K562 (cell line): ENCODE results near the gene CCDC85C. TPM values are rescaled to one million over a fixed set of nuclear protein-coding genes. Genes with fewer than 3 reads are reported as not detected.

Experiments
- ATAC-seq: fragments of 200-7000 bp; cut with Tn5 transposase; 3 replicates; pipeline ENCODE4 v1.9.1; 2020; ENCODE audit warnings: moderate library complexity
- BruUV-seq: library from RNA; stranded (reverse); fragments of 400-500 nt; replicated peaks from 2 replicates; lab custom pipeline; 2021; lab: Mats Ljungman, UMichigan
- CTCF ChIA-PET: fragments of 300-600 bp; formaldehyde crosslinking; extraction: SDS; loops from one replicate; lab custom pipeline; 2021; ENCODE audit warnings: low intra/inter-chr PET ratio; lab: Yijun Ruan, JAX
- POLR2A ChIA-PET: fragments of 300-600, 350-650 bp; sonication (Branson Sonifier 250); formaldehyde crosslinking; extraction: SDS; loops from one replicate; lab custom pipeline; 2021; ENCODE audit warnings: antibody characterized with exemption, inconsistent platforms; lab: Yijun Ruan, JAX
- DNase-seq, 4 experiments: peaks; one replicate each; pipeline versions ENCODE4 v3.0.0 to v3.0.0-alpha.2; 2011 to 2018; ENCODE audit warnings: low spot score in 3 of 4, mixed read lengths in 3 of 4; ENCODE audit errors: extremely low read depth in 1 of 4
- FAIRE-seq: peaks from 2 replicates; lab custom pipeline; 2011; peaks lifted over from hg19 to GRCh38; lab: Jason Lieb, UNC
- H2AFZ ChIP-seq: 2 replicates; pipeline ENCODE4 v1.6.0; 2011; ENCODE audit warnings: low read depth, low read length, control low read depth, inconsistent platforms
- H3K27ac ChIP-seq: fragments of 200-600 bp; 3 replicates; pipeline ENCODE4 v1.8.0; 2011; ENCODE audit warnings: low read depth, mild to moderate bottlenecking, control low read depth, inconsistent platforms, low read length, moderate library complexity, mixed read lengths; ENCODE audit errors: extremely low read depth
- H3K27me3 ChIP-seq, 2 experiments: fragments of 300-600 bp in 1 of 2; 2 replicates in 1 of 2; 3 replicates in 1 of 2; pipeline versions ENCODE4 v1.6.0 to v1.8.0; 2011; ENCODE audit warnings: inconsistent platforms in 2 of 2, low read length in 2 of 2, mild to moderate bottlenecking in 1 of 2, mixed read lengths in 1 of 2, moderate library complexity in 1 of 2; ENCODE audit not compliant: control insufficient read depth in 2 of 2, insufficient read depth in 2 of 2
- H3K36me3 ChIP-seq: fragments of 300-600 bp; 3 replicates; pipeline ENCODE4 v1.8.0; 2011; ENCODE audit warnings: mild to moderate bottlenecking, low read length, inconsistent platforms; ENCODE audit not compliant: control insufficient read depth, insufficient read depth
- H3K4me1 ChIP-seq, 2 experiments: fragments of 200-600 bp in 1 of 2; replicated peaks in 1 of 2; 2 replicates in 1 of 2; 3 replicates in 1 of 2; pipeline versions ENCODE4 v1.5.1 to v1.8.0; 2011; ENCODE audit warnings: inconsistent platforms in 2 of 2, low read length in 2 of 2, mild to moderate bottlenecking in 1 of 2, mixed read lengths in 1 of 2, moderate library complexity in 1 of 2; ENCODE audit not compliant: control insufficient read depth in 2 of 2, insufficient read depth in 2 of 2
- H3K4me2 ChIP-seq: 2 replicates; pipeline ENCODE4 v1.6.1; 2011; ENCODE audit warnings: low read length, control low read depth, inconsistent platforms, mixed read lengths; ENCODE audit not compliant: insufficient read depth
- H3K4me3 ChIP-seq: fragments of 200-600 bp; sonication (generic), shearing (Covaris generic); 2 replicates; pipeline ENCODE4 v1.5.1; 2016; ENCODE audit warnings: control low read depth, inconsistent platforms
- H3K79me2 ChIP-seq: fragments of 200-600 bp; 3 replicates; pipeline ENCODE4 v1.8.0; 2011; ENCODE audit warnings: low read length, inconsistent platforms; ENCODE audit not compliant: control insufficient read depth, insufficient read depth
- H3K9ac ChIP-seq, 2 experiments: 2 replicates each; pipeline versions ENCODE4 v1.6.0 to v1.6.1; 2011; ENCODE audit warnings: low read depth in 2 of 2, low read length in 2 of 2, control low read depth in 1 of 2, inconsistent platforms in 1 of 2, mild to moderate bottlenecking in 1 of 2, mixed read lengths in 1 of 2; ENCODE audit not compliant: insufficient read depth in 1 of 2
- H3K9me1 ChIP-seq: one replicate; pipeline ENCODE4 v1.6.0; 2011; ENCODE audit warnings: inconsistent platforms, mild to moderate bottlenecking, low read length, moderate library complexity; ENCODE audit not compliant: control insufficient read depth, insufficient read depth
- H3K9me3 ChIP-seq: replicated peaks from 2 replicates; pipeline ENCODE4 v1.5.1; 2011; ENCODE audit warnings: low read depth, low read length, inconsistent platforms; ENCODE audit not compliant: control insufficient read depth, insufficient read depth
- H4K20me1 ChIP-seq: replicated peaks from 2 replicates; pipeline ENCODE4 v1.6.1; 2011; ENCODE audit warnings: low read length, inconsistent platforms, mixed read lengths; ENCODE audit not compliant: control insufficient read depth, insufficient read depth
- KDM4B ChIP-seq, 2 experiments: fragments of 450-650 bp in 1 of 2; sonication (generic) in 1 of 2; IDR thresholded peaks; 2 replicates each; pipeline ENCODE4 v1.6.1; 2016 to 2017; ENCODE audit warnings: borderline replicate concordance in 2 of 2, antibody characterized with exemption in 1 of 2, low read depth in 1 of 2, mild to moderate bottlenecking in 1 of 2
- NCOA4 ChIP-seq: fragments of 450-650 bp; IDR thresholded peaks from 2 replicates; pipeline ENCODE4 v1.6.1; 2018; ENCODE audit warnings: mild to moderate bottlenecking; ENCODE audit not compliant: partially characterized antibody
- RB1 ChIP-seq: fragments of 450-650 bp; IDR thresholded peaks from 2 replicates; pipeline ENCODE4 v1.6.1; 2017; ENCODE audit warnings: low read depth, mild to moderate bottlenecking
- RBM15 ChIP-seq: fragments of 200-400 bp; formaldehyde crosslinking; IDR thresholded peaks from 2 replicates; pipeline ENCODE4 v1.6.1; 2018; ENCODE audit warnings: mild to moderate bottlenecking, low read length, moderate library complexity; ENCODE audit not compliant: insufficient read depth
- SIN3A ChIP-seq, 2 experiments: fragments of 150-350 bp in 1 of 2; IDR thresholded peaks; 2 replicates each; pipeline ENCODE4 v1.6.1; 2011 to 2016; ENCODE audit warnings: borderline replicate concordance in 2 of 2, low read depth in 2 of 2, low read length in 2 of 2, mild to moderate bottlenecking in 2 of 2, moderate library complexity in 2 of 2; ENCODE audit not compliant: control insufficient read depth in 1 of 2
- WGBS: fragments of 100-300 bp; shearing (Covaris generic); methylation state at CpG from one replicate; pipeline ENCODE4 v1.1.6; 2016; ENCODE audit warnings: low coverage, mixed read lengths; ENCODE audit not compliant: insufficient coverage; ENCODE audit errors: missing lambda C conversion rate; 5-methylcytosine and 5-hydroxymethylcytosine counted together
- in situ Hi-C: fragments of 300-500 bp; cut with MboI; formaldehyde crosslinking; loops from 4 replicates; pipeline ENCODE4 v1.15.0; 2018; ENCODE audit warnings: inconsistent platforms, mixed read lengths
- intact Hi-C: fragments of 100-400 bp; cut with micrococcal nuclease; formaldehyde crosslinking; loops from 2 replicates; pipeline ENCODE4 v1.14.2; 2022
- polyA plus RNA-seq, 8 experiments: library from polyadenylated mRNA; depleted of rRNA in 4 of 8; stranded (reverse) in 5 of 8; unstranded in 3 of 8; fragments of >200 nt; fragmentation: Nextera tagmentation in 2 of 8; fragmentation: Illumina TruSeq in 1 of 8; extraction: Ambion mirVana in 2 of 8; extraction: Trizol in 1 of 8; gene quantifications; 2 replicates each; pipeline versions ENCODE4 v1.2.1 to v1.2.3, GENCODE V29; 2011 to 2014; ENCODE audit warnings: inconsistent platforms in 1 of 8, missing spikeins in 1 of 8
- total RNA-seq, 7 experiments: library from RNA; depleted of rRNA in 6 of 7; stranded (reverse); fragments of >200 nt in 6 of 7; fragmentation: Illumina TruSeq in 2 of 7; extraction: Trizol in 2 of 7; gene quantifications; 2 replicates each; pipeline versions ENCODE4 v1.2.1 to v1.2.3, GENCODE V29; 2011 to 2021; ENCODE audit warnings: low replicate concordance in 1 of 7

Gene CCDC85C
- total and polyA plus RNA-seq, 9 of the 15 experiments (the other 6 are each of a cell fraction or from before 2014, with no cell fraction given) = 0.18 to 22.0 (median 6.3) TPM

DNA sequence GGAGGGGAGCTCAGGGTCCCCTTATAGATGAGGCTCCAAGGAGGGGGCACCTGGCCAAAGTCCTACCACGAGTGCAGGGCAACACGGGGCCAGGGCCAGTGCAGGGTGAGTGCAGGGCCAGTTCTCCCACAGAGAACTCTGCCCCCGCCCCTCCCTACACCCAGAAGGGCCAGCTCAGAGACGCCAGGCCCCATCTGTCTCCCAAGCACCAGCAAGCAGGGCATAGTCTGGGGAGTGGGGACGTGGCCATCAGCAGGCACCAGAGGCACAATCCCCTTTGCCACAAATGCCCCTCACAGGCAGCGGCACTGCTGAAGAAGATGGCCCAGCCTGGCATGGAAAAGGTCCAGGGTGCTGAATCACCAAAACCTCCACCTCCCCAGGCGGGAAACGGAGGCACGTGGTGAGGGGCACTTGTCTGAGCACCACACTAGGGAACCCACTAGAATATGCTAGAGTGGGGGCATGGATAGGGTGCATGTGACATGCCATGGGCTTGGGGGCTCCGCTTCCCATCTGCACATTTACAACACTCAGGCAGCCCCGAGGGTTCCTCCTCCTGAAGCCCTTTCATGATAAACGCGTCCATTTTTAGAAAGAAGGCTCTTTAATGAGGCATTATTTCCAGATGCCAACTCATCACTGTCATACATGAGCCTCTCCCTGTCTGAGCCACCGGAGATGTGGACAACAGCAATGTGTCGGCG lies 17.8 kb downstream of the CCDC85C start:
- ChIA-PET POLR2A (interaction anchor here (0.6 kb wide), 1 partner anchor 219 kb away, joined by 3 read pairs; no protein-coding TSS in a partner anchor), CTCF (no interaction called here)
- BruUV-seq = no TSS peak
- no peaks in the 10 kb centered on the region for H3K79me2 ChIP-seq
- peaks cover 0 to 24% of the 10 kb centered on the region in 2 experiments; a peak in 2 of 5 replicates for H3K4me1 ChIP-seq
- H3K27ac ChIP-seq = no peak overlapping the region
- in situ Hi-C loops (no loop called here), intact Hi-C loops (no loop called here)
- peaks cover 18% of the 10 kb centered on the region for H4K20me1 ChIP-seq
- H3K9ac ChIP-seq = 0 out of 4 replicates have a peak overlapping the region, but pooled peaks of 1 of the 2 experiments have one; percentile 22
- 51% methylated on average over 8 of the region's 16 CpGs for WGBS
- no peak for TF ChIP-seq KDM4B (IDR thresholded peaks at IDR 0.05; ENCODE audit: borderline replicate concordance in 2 of 2, low read depth in 1 of 2)
- TF ChIP-seq NCOA4 = no peak
- no peak for TF ChIP-seq RBM15
- TF ChIP-seq SIN3A (IDR thresholded peaks at IDR 0.05; ENCODE audit: borderline replicate concordance in 2 of 2, control insufficient read depth in 1 of 2, low read depth in 2 of 2, low read length in 2 of 2) = no peak
- TF ChIP-seq RB1 = no peak
- FAIRE-seq (no peak), ATAC-seq (no peak), DNase-seq (no peak)
- H3K36me3 ChIP-seq = no peaks in the 10 kb centered on the region
- H3K4me2 ChIP-seq = no peak overlapping the region
- no peaks in the 10 kb centered on the region for H3K9me1 ChIP-seq
- H3K9me3 ChIP-seq = no peaks in the 10 kb centered on the region
- no peak overlapping the region for H3K4me3 ChIP-seq
- H3K27me3 ChIP-seq = no peaks in the 10 kb centered on the region
- H2AFZ ChIP-seq = no peak overlapping the region
